GM06990 (cell line): ENCODE results near the gene HTRA2.
A peak's percentile ranks its signal among the peaks of the same experiment; 100 is the strongest.

Experiments used
- DNase-seq: peaks from one replicate; pipeline ENCODE4 v3.0.0-alpha.2; 2011; ENCODE audit not compliant: insufficient read length; ENCODE audit errors: extremely low read depth
- H3K27me3 ChIP-seq: replicated peaks from 2 replicates; pipeline ENCODE4 v1.6.0; 2011; ENCODE audit warnings: low read length; ENCODE audit not compliant: control insufficient read depth, insufficient read depth
- H3K36me3 ChIP-seq: 2 replicates; pipeline ENCODE4 v1.5.1; 2011; ENCODE audit warnings: low read length; ENCODE audit not compliant: control insufficient read depth, insufficient read depth
- H3K4me3 ChIP-seq: replicated peaks from 2 replicates; pipeline ENCODE4 v1.5.1; 2011; ENCODE audit warnings: low read depth, mild to moderate bottlenecking, control low read depth, low read length
- TF ChIP-seq, protein P1 (sequence below): IDR thresholded peaks from 2 replicates; pipeline ENCODE4 v1.5.1; 2011; ENCODE audit warnings: low read length, control low read depth, mild to moderate bottlenecking, inconsistent platforms; ENCODE audit not compliant: insufficient read depth, poor library complexity, severe bottlenecking

Gene HTRA2

DNA sequence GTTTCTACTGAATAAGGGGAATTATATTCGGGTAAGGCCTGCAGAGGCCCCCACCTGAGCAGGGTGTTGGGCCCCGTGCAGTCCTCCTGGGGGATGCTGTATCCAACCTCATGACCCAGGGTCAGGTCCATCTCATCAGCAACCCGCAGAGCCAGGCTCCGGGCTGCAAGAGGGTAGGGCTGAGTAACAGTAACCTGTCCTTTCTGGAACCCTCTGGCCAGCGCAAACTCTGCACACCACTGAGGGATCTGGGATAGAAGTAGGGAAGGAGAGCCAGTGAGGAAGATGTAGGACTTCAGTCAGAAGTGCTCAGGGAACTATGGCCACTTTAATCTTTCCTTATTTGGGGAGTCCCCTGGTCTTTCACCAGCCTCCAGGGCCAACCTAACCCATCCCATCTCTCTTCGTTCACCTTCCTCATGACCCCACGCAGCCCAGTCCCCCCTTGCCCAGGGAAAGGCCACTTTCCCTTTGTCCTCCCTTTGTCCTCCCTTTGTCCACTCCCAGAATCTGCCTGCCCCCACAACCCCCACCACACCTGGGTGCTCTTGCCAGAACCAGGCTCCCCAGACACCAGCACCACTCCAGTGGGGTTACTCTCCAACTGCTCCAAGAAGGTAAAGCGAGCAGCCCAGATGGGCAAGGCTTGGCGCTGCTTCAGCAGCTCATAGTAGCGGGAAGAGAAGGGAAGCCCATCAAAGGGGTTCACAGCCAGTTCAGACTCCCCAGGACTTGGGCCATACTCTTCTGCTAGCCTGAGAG lies 4.6 kb upstream of the HTRA2 start:
- no peaks in the 10 kb centered on the region for H3K27me3 ChIP-seq
- DNase-seq = no peak
- TF ChIP-seq, protein P1, sequence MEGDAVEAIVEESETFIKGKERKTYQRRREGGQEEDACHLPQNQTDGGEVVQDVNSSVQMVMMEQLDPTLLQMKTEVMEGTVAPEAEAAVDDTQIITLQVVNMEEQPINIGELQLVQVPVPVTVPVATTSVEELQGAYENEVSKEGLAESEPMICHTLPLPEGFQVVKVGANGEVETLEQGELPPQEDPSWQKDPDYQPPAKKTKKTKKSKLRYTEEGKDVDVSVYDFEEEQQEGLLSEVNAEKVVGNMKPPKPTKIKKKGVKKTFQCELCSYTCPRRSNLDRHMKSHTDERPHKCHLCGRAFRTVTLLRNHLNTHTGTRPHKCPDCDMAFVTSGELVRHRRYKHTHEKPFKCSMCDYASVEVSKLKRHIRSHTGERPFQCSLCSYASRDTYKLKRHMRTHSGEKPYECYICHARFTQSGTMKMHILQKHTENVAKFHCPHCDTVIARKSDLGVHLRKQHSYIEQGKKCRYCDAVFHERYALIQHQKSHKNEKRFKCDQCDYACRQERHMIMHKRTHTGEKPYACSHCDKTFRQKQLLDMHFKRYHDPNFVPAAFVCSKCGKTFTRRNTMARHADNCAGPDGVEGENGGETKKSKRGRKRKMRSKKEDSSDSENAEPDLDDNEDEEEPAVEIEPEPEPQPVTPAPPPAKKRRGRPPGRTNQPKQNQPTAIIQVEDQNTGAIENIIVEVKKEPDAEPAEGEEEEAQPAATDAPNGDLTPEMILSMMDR = no peak
- no peak overlapping the region for H3K4me3 ChIP-seq
- H3K36me3 ChIP-seq = peaks cover 18% of the 10 kb centered on the region

DNA sequence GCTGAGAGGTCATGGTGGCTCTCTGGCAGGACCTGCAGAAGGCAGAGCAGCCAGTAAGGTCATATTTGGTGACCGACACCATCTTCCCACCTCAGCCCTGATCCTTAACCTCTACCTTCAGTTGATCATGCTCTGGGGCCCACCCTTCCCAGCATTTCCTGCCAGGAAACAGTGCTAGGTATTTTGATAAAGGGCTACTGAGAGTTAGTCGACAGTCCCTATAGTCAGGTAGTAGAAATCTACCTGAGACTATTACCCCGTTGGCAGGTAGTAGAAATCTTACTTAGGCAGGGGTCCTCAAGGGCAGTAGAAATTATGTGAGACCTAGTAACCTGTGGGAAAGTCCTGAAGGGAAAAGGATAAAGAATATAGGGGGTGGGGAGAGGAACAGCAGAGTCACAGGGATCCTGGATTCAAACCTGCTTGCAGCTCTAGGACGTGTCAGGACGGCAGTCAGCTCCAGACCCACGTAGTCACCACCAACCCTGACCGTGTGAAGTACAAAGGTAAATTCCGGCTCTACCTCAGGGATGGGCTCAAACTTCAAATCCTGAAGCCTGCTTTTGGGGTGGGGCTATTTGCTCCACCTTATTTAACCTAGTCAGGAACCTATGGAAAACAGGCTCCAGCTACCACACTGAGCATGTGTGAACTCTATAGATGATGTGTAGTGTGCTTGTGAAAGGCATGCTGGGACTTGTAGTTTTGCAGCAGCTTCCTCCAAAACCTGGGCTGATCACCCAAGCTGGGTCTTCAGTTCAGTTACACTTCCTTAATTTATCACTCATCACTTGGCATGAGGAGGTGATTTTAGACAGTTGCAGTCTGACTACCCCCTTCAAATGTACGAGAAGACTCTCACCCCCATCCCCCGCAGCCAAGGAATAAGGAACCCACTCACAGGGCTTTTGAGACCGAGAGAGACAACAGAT lies 3.8 kb upstream of the HTRA2 start, which contains the start of gene DQX1:
DQX1 (minus strand) TSS at position 515 of the 932 bp plus-strand sequence; CDS start at position 13, 502 bp downstream.
- TF ChIP-seq, protein P1 = no peak
- H3K4me3 ChIP-seq = no peak within 1 kb of the TSS
- DNase-seq = no peak

DNA sequence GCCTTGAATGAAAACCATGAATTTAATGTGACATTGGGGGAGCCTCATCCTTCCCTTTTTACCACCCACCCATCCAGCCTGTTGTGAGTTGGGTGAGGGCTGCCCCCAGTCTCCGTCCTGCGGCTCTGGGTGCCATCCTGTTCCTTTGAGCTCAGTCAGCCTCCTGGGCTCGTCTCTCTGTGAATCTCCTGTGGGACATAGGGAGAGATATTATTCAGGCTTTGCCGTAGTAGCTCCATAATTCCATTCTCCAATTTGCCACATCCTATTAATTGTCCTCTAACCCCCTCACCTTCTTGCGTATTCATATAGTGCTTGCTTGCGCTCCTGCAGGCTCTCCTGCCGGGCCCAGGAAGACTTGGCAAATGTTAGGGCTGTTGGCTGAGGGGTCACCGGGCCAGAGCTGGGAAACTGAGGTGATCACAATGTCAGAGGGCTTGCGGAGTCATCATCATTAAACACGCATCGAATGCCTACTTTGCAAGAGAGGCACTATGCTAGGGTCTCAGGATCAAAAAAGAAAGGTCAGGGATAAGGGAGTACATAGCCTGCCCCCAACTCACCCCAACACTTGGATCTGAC lies 3.0 kb upstream of the HTRA2 start:
- DNase-seq = no peak
- H3K4me3 ChIP-seq = no peak overlapping the region
- H3K36me3 ChIP-seq = peaks cover 18% of the 10 kb centered on the region
- TF ChIP-seq, protein P1 = no peak
- no peaks in the 10 kb centered on the region for H3K27me3 ChIP-seq

More for the DNA sequence above, 3.8 kb upstream of the HTRA2 start, which contains the start of gene DQX1:
- H3K36me3 ChIP-seq = peaks cover 18% of the 10 kb centered on the region
- H3K27me3 ChIP-seq = no peaks in the 10 kb centered on the region

DNA sequence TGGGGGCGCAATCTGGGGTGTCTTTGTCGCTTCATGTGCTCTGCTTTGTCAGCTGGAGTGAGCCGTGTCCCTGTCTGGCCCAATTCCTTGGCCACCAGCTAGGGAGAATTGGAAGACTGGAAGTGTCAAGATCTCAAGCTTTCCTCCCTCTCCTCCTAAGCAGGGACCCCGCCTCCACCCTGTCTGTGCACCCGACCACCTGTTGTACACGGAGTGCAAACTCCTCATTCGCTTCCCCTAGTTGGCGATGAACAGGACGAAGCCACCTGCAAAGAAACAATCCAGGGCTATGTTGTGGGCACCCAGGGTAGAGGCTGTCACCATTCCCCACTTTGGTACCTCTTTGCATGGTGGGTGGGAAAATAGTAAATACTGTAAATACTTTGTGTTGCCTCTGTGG lies 2.0 kb upstream of the HTRA2 start:
- DNase-seq = no peak
- TF ChIP-seq, protein P1 = no peak
- H3K27me3 ChIP-seq = no peaks in the 10 kb centered on the region
- no peak overlapping the region; the same call in 1 of the 2 replicates for H3K4me3 ChIP-seq
- peaks cover 21% of the 10 kb centered on the region for H3K36me3 ChIP-seq

DNA sequence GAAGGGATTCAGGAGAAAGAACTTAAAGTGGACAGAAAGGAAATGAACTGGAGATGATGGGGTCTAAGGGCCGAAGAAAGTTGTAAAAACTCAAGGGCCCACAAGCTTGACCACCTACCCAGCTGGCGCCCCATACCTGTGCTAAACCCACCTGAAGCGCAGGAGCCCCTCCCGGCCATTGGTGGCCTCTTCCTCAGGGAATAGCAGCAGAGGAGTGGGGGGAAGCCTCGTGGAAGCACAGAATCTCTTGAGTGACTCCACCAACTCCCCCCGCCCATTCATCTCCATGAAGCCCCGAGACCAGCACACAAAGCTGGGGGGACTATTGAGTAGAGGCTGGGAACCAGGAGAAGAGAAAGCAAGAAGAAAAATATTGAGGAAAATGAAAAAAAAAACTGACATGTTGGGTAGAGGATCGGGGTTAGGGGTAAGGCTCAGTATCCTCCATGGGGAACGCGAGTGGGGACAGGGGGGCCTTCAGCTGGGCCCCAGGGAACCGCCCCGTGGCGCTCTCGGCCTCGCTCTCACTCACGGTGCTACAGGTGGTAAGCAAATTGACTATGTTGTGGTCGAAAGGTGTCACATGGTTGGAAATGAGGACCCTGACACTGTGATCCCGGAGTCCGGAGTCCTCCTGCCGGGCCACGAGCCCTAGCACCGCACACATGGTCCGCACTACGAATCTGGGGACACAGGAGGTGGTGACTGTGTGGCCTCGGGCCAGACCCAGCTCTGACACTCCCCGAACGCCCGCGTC lies 955 bp upstream of the HTRA2 start:
- H3K4me3 ChIP-seq = peak overlapping the region; percentile 97
- H3K36me3 ChIP-seq = peaks cover 25% of the 10 kb centered on the region
- DNase-seq = no peak
- no peaks in the 10 kb centered on the region for H3K27me3 ChIP-seq
- TF ChIP-seq, protein P1 = no peak
